T-cell (primary cell): ENCODE measurements around the gene MRPS15. TPM values are rescaled to one million over a fixed set of nuclear protein-coding genes. Genes with fewer than 3 reads are reported as not detected.

Experiments
- ATAC-seq, 4 experiments: fragments of 200-7000 bp in 3 of 4; fragments of 150-1000 bp in 1 of 4; cut with Tn5 transposase; replicated peaks in 1 of 4; 1 replicate in 3 of 4; 2 replicates in 1 of 4; pipeline ENCODE4 v1.10.0; 2021; ENCODE audit warnings: moderate library complexity in 3 of 4, mild to moderate bottlenecking in 2 of 4, moderate number of reproducible peaks in 1 of 4
- CTCF ChIA-PET, 2 donors: fragments of 300-600 bp; sonication (Branson Sonifier 250); formaldehyde crosslinking; loops; one replicate each; lab custom pipeline; 2022; ENCODE audit warnings: antibody characterized with exemption in 2 of 2; lab: Charles Lee
- POLR2A ChIA-PET, 2 donors: fragments of 300-600 bp; sonication (Branson Sonifier 250); formaldehyde crosslinking; loops; one replicate each; lab custom pipeline; 2022; ENCODE audit warnings: antibody characterized with exemption in 2 of 2; lab: Charles Lee
- DNase-seq, 35 experiments: peaks; one replicate each; pipeline versions ENCODE4 v3.0.0 to v3.0.0-alpha.2; 2013 to 2023
- H3K27ac ChIP-seq: one replicate; pipeline ENCODE4 v1.5.1; 2013; ENCODE audit warnings: low read length
- H3K27me3 ChIP-seq, 2 experiments: replicated peaks in 1 of 2; 1 replicate in 1 of 2; 2 replicates in 1 of 2; pipeline versions ENCODE4 v1.6.1 to v1.7.0; 2013; ENCODE audit warnings: low read length in 1 of 2, mixed read lengths in 1 of 2; ENCODE audit not compliant: control insufficient read depth in 2 of 2, insufficient read depth in 2 of 2; ENCODE audit errors: extremely low read depth in 1 of 2
- H3K36me3 ChIP-seq, 2 donors: 1 replicate in 1 of 2; 2 replicates in 1 of 2; pipeline versions ENCODE4 v1.6.1 to v1.7.0; 2013; ENCODE audit warnings: low read length in 1 of 2; ENCODE audit not compliant: control insufficient read depth in 2 of 2, insufficient read depth in 1 of 2; ENCODE audit errors: extremely low read depth in 1 of 2
- H3K4me1 ChIP-seq, 2 experiments: 1 replicate in 1 of 2; 2 replicates in 1 of 2; pipeline versions ENCODE4 v1.6.1 to v1.7.0; 2013; ENCODE audit warnings: low read length in 2 of 2, mixed read lengths in 1 of 2; ENCODE audit not compliant: insufficient read depth in 2 of 2, control insufficient read depth in 1 of 2; ENCODE audit errors: extremely low read depth in 1 of 2
- H3K4me3 ChIP-seq, 2 donors: 1 replicate in 1 of 2; 2 replicates in 1 of 2; pipeline versions ENCODE4 v1.5.1 to v1.7.0; 2013; ENCODE audit warnings: mild to moderate bottlenecking in 2 of 2, low read length in 1 of 2, moderate library complexity in 1 of 2; ENCODE audit not compliant: control insufficient read depth in 1 of 2; ENCODE audit errors: extremely low read depth in 1 of 2
- H3K9me3 ChIP-seq: 2 replicates; pipeline ENCODE4 v1.7.0; 2013
- H3K27ac Mint-ChIP-seq, 2 donors: one replicate each; pipeline ENCODE4 v1.8.0; 2020 to 2021; ENCODE audit warnings: mild to moderate bottlenecking in 2 of 2, mixed read lengths in 2 of 2
- H3K27me3 Mint-ChIP-seq, 2 donors: one replicate each; pipeline ENCODE4 v1.8.0; 2021 to 2022; ENCODE audit warnings: mixed read lengths in 2 of 2
- H3K36me3 Mint-ChIP-seq: one replicate; pipeline ENCODE4 v1.8.0; 2021; ENCODE audit warnings: mixed read lengths
- H3K4me1 Mint-ChIP-seq, 3 donors: one replicate each; pipeline ENCODE4 v1.8.0; 2020 to 2022; ENCODE audit warnings: mixed read lengths in 3 of 3, mild to moderate bottlenecking in 1 of 3
- H3K4me3 Mint-ChIP-seq, 3 donors: one replicate each; pipeline ENCODE4 v1.8.0; 2020 to 2022; ENCODE audit warnings: mild to moderate bottlenecking in 3 of 3, mixed read lengths in 3 of 3, moderate library complexity in 3 of 3
- H3K9me3 Mint-ChIP-seq, 3 donors: one replicate each; pipeline ENCODE4 v1.8.0; 2020 to 2022; ENCODE audit warnings: mixed read lengths in 3 of 3
- WGBS: methylation state at CpG from one replicate; pipeline ENCODE4 v1.1.5; 2013; ENCODE audit warnings: missing lambda C conversion rate; ENCODE audit not compliant: insufficient coverage; 5-methylcytosine and 5-hydroxymethylcytosine counted together
- total RNA-seq, 35 experiments: library from RNA in 6 of 35; stranded (reverse) in 6 of 35; fragments of 120-200 nt in 1 of 35; gene quantifications; one replicate each; pipeline versions ENCODE4 v1.2.1 to v1.2.4 and lab custom pipeline; 2013 to 2026

Gene MRPS15
- total RNA-seq, 5 donors from 2014 or later (not counting 1 experiment from before 2014, with no cell fraction given): 25.7 to 37.3 (median 34.9) TPM

- H3K4me1 Mint-ChIP-seq: peaks cover 15 to 18% (median 17%) of the 10 kb centered on the region in 3 donors
- Histone ChIP-seq H3K4me3 (no peak overlapping the region), H3K36me3 (no peaks in the 10 kb centered on the region), H3K4me1 (peaks cover 0 to 13% of the 10 kb centered on the region in 2 experiments), H3K27me3 (no peaks in the 10 kb centered on the region), H3K9me3 (no peaks in the 10 kb centered on the region), H3K27ac (no peak overlapping the region)
- WGBS: no CpG with 5 or more reads among the region's 5 CpGs
- DNase-seq (no peak), ATAC-seq (no peak)
- CTCF ChIA-PET: interaction anchor here in 1 of 2 donors (0.6 kb wide), 1 partner anchor 130 kb away, joined by 3 read pairs; no protein-coding TSS in a partner anchor
- no peak overlapping the region for H3K27ac Mint-ChIP-seq
- POLR2A ChIA-PET: no interaction called here
- H3K9me3 Mint-ChIP-seq: no peaks in the 10 kb centered on the region
- no peak overlapping the region for H3K4me3 Mint-ChIP-seq
- no peaks in the 10 kb centered on the region for H3K36me3 Mint-ChIP-seq
- H3K27me3 Mint-ChIP-seq: no peaks in the 10 kb centered on the region
Measured at GRCh38 chr1:36446746-36447145, 17.4 kb downstream of the MRPS15 start.

DNA sequence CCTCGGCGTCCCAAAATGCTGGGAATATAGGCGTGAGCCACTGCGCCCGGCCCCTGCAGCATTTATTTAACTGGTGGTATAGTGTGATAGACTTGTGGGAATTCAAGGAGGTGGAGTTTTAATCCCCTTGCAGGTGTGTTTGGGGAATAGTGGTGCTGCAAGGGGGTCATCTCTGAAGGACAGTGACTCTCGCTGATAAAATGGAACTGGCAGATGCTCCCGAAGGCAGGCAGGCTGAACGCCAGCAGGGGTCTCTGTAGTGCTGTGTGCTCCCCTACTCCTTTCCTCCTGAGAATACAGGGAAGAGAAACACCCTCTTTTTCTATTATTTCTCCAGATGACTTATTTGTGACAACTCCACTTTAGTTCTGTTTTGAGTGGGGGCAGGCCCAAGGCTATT, 17.9 kb downstream of the MRPS15 start:
- Mint-ChIP-seq H3K27ac (no peak overlapping the region), H3K4me3 (no peak overlapping the region), H3K4me1 (peaks cover 11 to 14% (median 12%) of the 10 kb centered on the region in 3 donors), H3K36me3 (no peaks in the 10 kb centered on the region), H3K9me3 (no peaks in the 10 kb centered on the region), H3K27me3 (no peaks in the 10 kb centered on the region)
- DNase-seq: peak in 2 of 35 experiments; percentile 15 to 25
- POLR2A ChIA-PET: no interaction called here
- no peak overlapping the region for H3K27ac ChIP-seq
- H3K4me1 ChIP-seq: peaks cover 0 to 13% of the 10 kb centered on the region in 2 experiments
- H3K4me3 ChIP-seq: no peak overlapping the region
- no peaks in the 10 kb centered on the region for H3K27me3 ChIP-seq
- no peaks in the 10 kb centered on the region for H3K36me3 ChIP-seq
- no peaks in the 10 kb centered on the region for H3K9me3 ChIP-seq
- no peak for ATAC-seq
- CTCF ChIA-PET: no interaction called here
- 74% methylated on average over 5 of the region's 8 CpGs for WGBS

DNA sequence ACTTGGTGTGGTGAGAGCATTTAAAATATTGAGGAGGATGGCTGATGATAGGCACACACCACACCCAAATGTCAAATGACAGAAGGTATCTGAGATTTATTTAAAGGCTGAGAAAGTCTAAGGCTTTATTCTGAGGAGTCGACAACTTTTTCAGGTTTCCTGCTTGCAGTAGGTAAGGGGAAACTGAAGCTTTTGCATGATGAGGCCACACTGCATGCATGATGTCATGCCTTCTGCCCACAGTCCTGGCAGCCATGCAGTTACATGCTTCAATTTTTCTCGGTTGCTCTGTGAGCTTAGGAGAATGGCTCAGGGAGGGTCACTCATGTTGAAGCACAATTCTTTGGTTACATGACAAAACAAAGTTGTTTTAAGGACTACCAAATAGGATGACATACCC, 20.9 kb downstream of the MRPS15 start:
- no peaks in the 10 kb centered on the region for H3K36me3 ChIP-seq
- H3K27me3 ChIP-seq: no peaks in the 10 kb centered on the region
- H3K9me3 ChIP-seq: no peaks in the 10 kb centered on the region
- no peaks in the 10 kb centered on the region for H3K4me1 ChIP-seq
- Mint-ChIP-seq H3K9me3 (no peaks in the 10 kb centered on the region), H3K27ac (no peak overlapping the region), H3K36me3 (no peaks in the 10 kb centered on the region), H3K4me3 (no peak overlapping the region), H3K4me1 (no peaks in the 10 kb centered on the region), H3K27me3 (no peaks in the 10 kb centered on the region)
- H3K27ac ChIP-seq: no peak overlapping the region
- DNase-seq (no peak), ATAC-seq (no peak)
- ChIA-PET CTCF (no interaction called here), POLR2A (interaction anchor here in 1 of 2 donors (0.5 kb wide), 1 partner anchor 221 kb away, joined by 5 read pairs; no protein-coding TSS in a partner anchor)
- H3K4me3 ChIP-seq: no peak overlapping the region
- 71% methylated on average over 1 of the region's 2 CpGs for WGBS

GRCh38 chr1:36442337-36442736, 21.8 kb downstream of the MRPS15 start:
- H3K36me3 Mint-ChIP-seq: no peaks in the 10 kb centered on the region
- no peaks in the 10 kb centered on the region for H3K27me3 Mint-ChIP-seq
- CTCF ChIA-PET: interaction anchor here in 1 of 2 donors (0.5 kb wide), 1 partner anchor 252 kb away, joined by 3 read pairs; no protein-coding TSS in a partner anchor
- no peak for DNase-seq
- Histone ChIP-seq H3K27me3 (no peaks in the 10 kb centered on the region), H3K4me3 (no peak overlapping the region), H3K9me3 (no peaks in the 10 kb centered on the region), H3K27ac (no peak overlapping the region), H3K36me3 (no peaks in the 10 kb centered on the region), H3K4me1 (no peaks in the 10 kb centered on the region)
- POLR2A ChIA-PET: interaction anchor here in 1 of 2 donors (0.5 kb wide), 1 partner anchor 1135 kb away, joined by 3 read pairs; no protein-coding TSS in a partner anchor
- no peaks in the 10 kb centered on the region for H3K9me3 Mint-ChIP-seq
- ATAC-seq: no peak
- no peaks in the 10 kb centered on the region for H3K4me1 Mint-ChIP-seq
- no CpG with 5 or more reads among the region's 3 CpGs for WGBS
- no peak overlapping the region for H3K27ac Mint-ChIP-seq
- no peak overlapping the region for H3K4me3 Mint-ChIP-seq

DNA sequence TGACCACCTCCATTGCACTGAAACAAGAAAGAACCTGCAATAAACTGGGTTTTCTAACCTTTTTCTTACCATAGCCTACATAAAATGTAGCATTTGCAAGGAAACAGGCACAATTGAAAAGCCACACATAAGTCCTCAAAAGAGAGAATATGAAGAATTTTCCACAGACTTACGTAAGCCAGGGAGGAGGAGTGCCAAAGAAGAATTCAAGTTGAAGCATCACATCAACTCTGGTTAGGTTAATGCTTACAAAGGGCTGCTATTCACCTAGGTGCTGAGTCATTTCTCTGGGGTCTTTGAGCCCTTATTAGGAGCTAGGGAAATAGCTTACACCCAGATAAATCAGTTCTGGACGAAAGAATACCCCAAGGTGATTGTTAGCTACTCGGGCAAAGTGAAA, 23.5 kb downstream of the MRPS15 start:
- no peak for ATAC-seq
- no peaks in the 10 kb centered on the region for H3K36me3 Mint-ChIP-seq

GRCh38 chr1:36440044-36440443, 24.1 kb downstream of the MRPS15 start:
- DNase-seq (no peak), ATAC-seq (no peak)
- CTCF ChIA-PET: no interaction called here
- POLR2A ChIA-PET: no interaction called here
- Mint-ChIP-seq H3K4me1 (no peaks in the 10 kb centered on the region), H3K9me3 (no peaks in the 10 kb centered on the region), H3K27me3 (no peaks in the 10 kb centered on the region), H3K36me3 (no peaks in the 10 kb centered on the region), H3K27ac (no peak overlapping the region), H3K4me3 (no peak overlapping the region)
- Histone ChIP-seq H3K27ac (no peak overlapping the region), H3K4me1 (no peaks in the 10 kb centered on the region), H3K4me3 (no peak overlapping the region), H3K27me3 (no peaks in the 10 kb centered on the region), H3K9me3 (no peaks in the 10 kb centered on the region), H3K36me3 (no peaks in the 10 kb centered on the region)
- no CpG with 5 or more reads among the region's 3 CpGs for WGBS

More for the DNA sequence above, 23.5 kb downstream of the MRPS15 start:
- POLR2A ChIA-PET: no interaction called here
- Histone ChIP-seq H3K4me1 (no peaks in the 10 kb centered on the region), H3K36me3 (no peaks in the 10 kb centered on the region), H3K27ac (no peak overlapping the region), H3K9me3 (no peaks in the 10 kb centered on the region), H3K4me3 (no peak overlapping the region), H3K27me3 (no peaks in the 10 kb centered on the region)
- CTCF ChIA-PET: interaction anchor here (0.5 kb wide), 2 partner anchors 13 to 116 kb away, joined by 3 to 8 read pairs; no protein-coding TSS in a partner anchor
- no peaks in the 10 kb centered on the region for H3K27me3 Mint-ChIP-seq
- DNase-seq: no peak
- H3K4me3 Mint-ChIP-seq: no peak overlapping the region
- 86% methylated on average over 3 of the region's 3 CpGs for WGBS
- no peaks in the 10 kb centered on the region for H3K9me3 Mint-ChIP-seq
- no peaks in the 10 kb centered on the region for H3K4me1 Mint-ChIP-seq
- H3K27ac Mint-ChIP-seq: no peak overlapping the region
